ENCODE results near the gene DHCR24.

Gene DHCR24

GRCh38 chr1:54833121-54833520 is 53.9 kb downstream of the DHCR24 start:
- Histone ChIP-seq H3K27me3 (peaks cover 0 to 19% of the 10 kb centered on the region in 2 donors), H3K4me1 (no peaks in the 10 kb centered on the region), H3K9me3 (peaks cover 0 to 26% (median 8%) of the 10 kb centered on the region in 3 donors), H3K4me3 (no peak overlapping the region), H3K27ac (no peak overlapping the region), H3K36me3 (no peaks in the 10 kb centered on the region)
- intact Hi-C loops (cut with DNase I; ENCODE audit: low total_unique reads): no loop called here
- DNase-seq: peak in 1 of 2 donors; percentile 34
- TF ChIP-seq CTCF (IDR thresholded peaks at IDR 0.05): no peak

- no peak for TF ChIP-seq CTCF (IDR thresholded peaks at IDR 0.05)
- Histone ChIP-seq H3K9me3 (peaks cover 0 to 33% (median 14%) of the 10 kb centered on the region in 3 donors), H3K4me1 (no peaks in the 10 kb centered on the region), H3K36me3 (peaks cover 0 to 3% (median 0%) of the 10 kb centered on the region in 3 donors), H3K27me3 (peaks cover 0 to 6% of the 10 kb centered on the region in 2 donors), H3K4me3 (no peak overlapping the region), H3K27ac (no peak overlapping the region)
- intact Hi-C loops (cut with DNase I; ENCODE audit: low total_unique reads): no loop called here
- peak in 1 of 2 donors; percentile 35 for DNase-seq
Measured at GRCh38 chr1:54826226-54826816, 60.7 kb downstream of the DHCR24 start.

- Histone ChIP-seq H3K27ac (no peak overlapping the region), H3K27me3 (peaks cover 0 to 6% of the 10 kb centered on the region in 2 donors), H3K4me1 (no peaks in the 10 kb centered on the region), H3K36me3 (peaks cover 0 to 3% (median 0%) of the 10 kb centered on the region in 3 donors), H3K4me3 (no peak overlapping the region), H3K9me3 (peaks cover 0 to 27% (median 14%) of the 10 kb centered on the region in 3 donors)
- no peak for TF ChIP-seq CTCF (IDR thresholded peaks at IDR 0.05)
- DNase-seq: peak in 1 of 2 donors; percentile 44
- intact Hi-C loops (cut with DNase I; ENCODE audit: low total_unique reads): no loop called here
Measured at GRCh38 chr1:54825696-54826095, 61.3 kb downstream of the DHCR24 start.

GRCh38 chr1:54823670-54824069 is 63.3 kb downstream of the DHCR24 start:
- Histone ChIP-seq H3K4me3 (no peak overlapping the region), H3K27ac (no peak overlapping the region), H3K27me3 (peaks cover 0 to 4% of the 10 kb centered on the region in 2 donors), H3K4me1 (no peaks in the 10 kb centered on the region), H3K36me3 (peaks cover 0 to 3% (median 0%) of the 10 kb centered on the region in 3 donors), H3K9me3 (peaks cover 0 to 20% (median 12%) of the 10 kb centered on the region in 3 donors)
- DNase-seq: no peak
- TF ChIP-seq CTCF (IDR thresholded peaks at IDR 0.05): no peak
- intact Hi-C loops (cut with DNase I; ENCODE audit: low total_unique reads): no loop called here

- Histone ChIP-seq H3K4me3 (no peak overlapping the region), H3K36me3 (no peaks in the 10 kb centered on the region), H3K27me3 (peaks cover 0 to 5% of the 10 kb centered on the region in 2 donors), H3K9me3 (peaks cover 0 to 7% (median 4%) of the 10 kb centered on the region in 3 donors), H3K27ac (no peak overlapping the region), H3K4me1 (no peaks in the 10 kb centered on the region)
- intact Hi-C loops (cut with DNase I; ENCODE audit: low total_unique reads): loop anchor here (10.0 kb wide), 1 partner anchor 315 kb away; no protein-coding TSS in a partner anchor
- TF ChIP-seq CTCF (IDR thresholded peaks at IDR 0.05): no peak
- DNase-seq: no peak
Measured at GRCh38 chr1:54819733-54820132, 67.3 kb downstream of the DHCR24 start.

All from tibial artery (tissue), 4 donors.